Dermis microvascular lymphatic vessel endothelial cell (primary cell): ENCODE measurements around the gene ITGB2. TPM values are rescaled to one million over a fixed set of nuclear protein-coding genes. Genes with fewer than 3 reads are reported as not detected.

Experiments used
- total RNA-seq: library from RNA; depleted of rRNA; stranded (reverse); fragments of >200 nt; gene quantifications from 2 replicates; pipeline ENCODE4 v1.2.1, GENCODE V29; 2014

The ITGB2 gene
- total RNA-seq, 1 donor from 2014 or later: 0.13 TPM

Other genes starting within 250 kb of the ITGB2 start
- not detected in 2 replicates for gene KRTAP12-1, start 238.7 kb downstream of the ITGB2 start, total RNA-seq
- gene KRTAP10-12, start 223.7 kb downstream of the ITGB2 start, total RNA-seq: not detected in 2 replicates
- gene TSPEAR, start 209.3 kb downstream of the ITGB2 start, total RNA-seq: 0.13 TPM in 2 replicates
- gene UBE2G2, start 119.1 kb downstream of the ITGB2 start, total RNA-seq: 65.0 and 106 TPM in 2 replicates
- 72.7 and 86.4 TPM in 2 replicates for gene SUMO3, start 102.8 kb downstream of the ITGB2 start, total RNA-seq
- gene PTTG1IP, start 47.2 kb downstream of the ITGB2 start, total RNA-seq: 256 and 343 TPM in 2 replicates
- gene SLX9, start 19.1 kb upstream of the ITGB2 start, total RNA-seq: 17.1 and 17.8 TPM in 2 replicates
- gene ADARB1, start 153.7 kb upstream of the ITGB2 start, total RNA-seq: 15.9 and 23.9 TPM in 2 replicates